Hematopoietic multipotent progenitor cell treated with erythropoietin and hydrocortisone succinate and interleukin-3 and kit ligand, for 4 days (in vitro differentiated cells): ENCODE results near the gene HSD17B12.

Experiments
- DNase-seq: peaks from one replicate; pipeline ENCODE4 v3.0.0-alpha.2; 2015

Gene HSD17B12

DNA sequence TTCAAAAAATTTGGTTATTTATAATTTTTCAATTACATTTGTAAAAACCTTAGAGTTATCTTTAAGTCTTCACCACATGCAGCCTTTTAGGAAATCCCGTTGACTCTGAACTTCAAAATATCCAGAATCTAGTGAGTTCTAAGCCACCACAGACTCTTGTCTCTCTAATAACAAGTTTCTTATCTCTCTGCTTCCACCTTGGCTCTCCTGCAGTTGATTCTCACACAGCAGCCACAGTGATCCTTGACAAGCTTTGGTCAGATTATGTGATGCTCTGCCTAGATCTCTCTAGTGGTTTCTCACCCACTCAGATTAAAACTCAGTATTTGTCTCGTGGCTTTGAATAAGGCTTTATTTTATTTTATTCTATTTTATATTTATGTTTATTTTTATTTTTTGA is 8.6 kb downstream of the HSD17B12 start:
- peak; percentile 90 for DNase-seq

DNA sequence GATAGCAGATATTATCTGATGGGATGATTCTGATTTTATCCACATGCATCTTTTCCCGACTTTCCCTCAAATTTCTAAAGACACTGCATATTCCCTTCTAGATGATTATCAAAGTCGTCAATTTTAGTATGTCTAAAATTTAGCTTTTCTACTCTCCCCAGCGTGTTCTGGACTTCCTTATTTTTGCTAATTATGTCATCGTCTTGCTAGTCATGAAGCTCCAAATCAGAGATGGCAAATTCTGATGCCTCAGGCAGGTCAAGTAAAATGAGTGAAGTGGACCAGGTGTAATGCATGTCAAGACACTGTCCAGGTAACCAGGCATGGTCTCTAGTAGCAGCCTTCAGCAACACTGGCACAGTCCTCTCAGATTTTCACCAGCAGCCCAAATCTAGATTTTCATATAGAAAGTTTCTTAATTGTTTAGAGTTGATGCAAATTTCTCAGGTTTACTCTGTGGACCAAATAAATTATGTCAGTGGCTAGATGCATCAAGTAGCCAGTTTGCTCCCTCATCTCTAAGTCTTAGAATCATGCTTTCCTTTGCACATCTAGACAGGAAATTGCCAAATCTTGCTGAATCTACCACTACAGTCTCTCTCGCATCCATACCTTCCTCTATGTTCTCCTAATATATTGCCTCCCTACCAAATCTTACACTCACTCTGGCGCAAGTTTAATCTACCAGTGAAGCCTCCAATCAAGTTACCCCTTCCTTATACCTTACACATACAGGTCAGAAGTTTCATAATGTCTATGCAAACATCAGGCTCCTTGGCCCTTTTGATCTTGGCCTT is 10.6 kb downstream of the HSD17B12 start:
- peak; percentile 62 for DNase-seq

DNA sequence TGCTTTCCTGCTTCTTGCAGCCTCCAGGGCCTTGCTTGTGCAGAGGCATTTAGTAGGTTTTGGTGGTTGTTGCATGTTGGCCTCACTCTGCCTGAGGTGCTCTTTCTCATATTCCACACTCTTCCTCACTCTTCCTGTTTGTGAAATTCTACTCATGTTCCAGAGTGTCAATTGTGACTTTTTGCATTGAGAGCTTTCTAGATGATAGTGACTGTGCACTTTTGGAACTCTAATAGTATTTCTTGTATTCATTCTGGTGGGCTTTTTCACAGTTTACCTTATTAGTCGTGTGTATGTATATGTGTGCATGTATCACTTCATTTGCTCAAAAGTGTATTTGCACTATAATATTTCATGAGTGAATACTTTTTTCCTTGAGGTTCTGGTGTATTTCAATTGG is 11.3 kb downstream of the HSD17B12 start:
- no peak for DNase-seq

DNA sequence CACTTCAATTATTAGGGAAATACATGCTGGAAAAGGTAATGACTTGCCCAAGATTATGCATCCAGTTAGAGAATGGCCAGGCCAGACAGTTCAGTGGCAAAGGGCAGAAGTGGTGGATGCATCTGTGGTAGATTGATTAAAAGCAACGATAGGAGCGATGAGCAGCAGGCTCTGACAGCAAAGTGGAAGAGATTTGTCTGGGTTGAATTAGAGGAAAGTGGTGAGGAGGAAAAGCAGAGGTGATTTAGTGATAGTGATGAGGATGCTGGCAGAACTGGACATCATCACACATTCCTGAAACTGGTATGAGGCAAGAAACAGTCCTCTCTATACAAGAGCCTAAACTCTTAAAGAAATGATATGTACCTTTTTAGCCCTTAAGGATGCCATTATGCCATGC is 12.5 kb downstream of the HSD17B12 start:
- DNase-seq = peak; percentile 32

DNA sequence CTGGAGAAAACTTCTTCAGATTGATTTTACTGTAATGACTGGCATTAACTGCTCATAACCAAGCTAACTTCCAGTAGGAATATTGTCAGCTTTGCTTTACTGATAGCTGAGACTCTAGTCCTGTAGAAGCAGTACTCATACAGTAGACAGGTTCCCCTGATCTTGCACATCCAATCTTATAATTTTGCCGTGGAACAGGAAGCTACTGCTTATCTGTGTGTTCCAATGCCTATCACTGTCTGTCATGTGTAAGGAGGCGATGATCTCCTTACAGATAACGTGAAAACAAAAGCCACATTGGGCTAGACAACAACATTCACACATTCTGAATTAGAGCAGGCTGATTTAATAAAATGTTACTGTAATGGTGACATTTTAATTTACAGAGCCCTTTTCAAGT is 13.2 kb downstream of the HSD17B12 start:
- DNase-seq = peak; percentile 84

DNA sequence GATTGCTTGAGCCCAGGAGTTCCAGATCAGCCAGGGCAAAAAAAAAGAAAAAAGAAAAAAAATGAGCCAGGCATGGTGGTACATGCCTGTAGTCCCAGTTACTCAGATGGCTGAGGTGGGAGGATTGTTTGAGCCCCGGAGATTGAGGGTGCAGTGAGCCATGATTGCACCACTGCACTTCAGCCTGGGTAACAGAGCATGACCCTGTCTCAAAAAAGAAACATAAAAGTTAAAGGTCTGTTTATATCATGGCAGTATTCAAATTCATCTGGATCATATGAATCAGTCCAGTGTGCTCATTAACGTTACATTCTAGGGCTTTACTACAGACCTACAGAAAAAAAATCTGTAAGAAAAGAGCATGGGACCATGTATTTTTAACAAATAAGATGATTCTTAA is 13.9 kb downstream of the HSD17B12 start:
- no peak for DNase-seq

DNA sequence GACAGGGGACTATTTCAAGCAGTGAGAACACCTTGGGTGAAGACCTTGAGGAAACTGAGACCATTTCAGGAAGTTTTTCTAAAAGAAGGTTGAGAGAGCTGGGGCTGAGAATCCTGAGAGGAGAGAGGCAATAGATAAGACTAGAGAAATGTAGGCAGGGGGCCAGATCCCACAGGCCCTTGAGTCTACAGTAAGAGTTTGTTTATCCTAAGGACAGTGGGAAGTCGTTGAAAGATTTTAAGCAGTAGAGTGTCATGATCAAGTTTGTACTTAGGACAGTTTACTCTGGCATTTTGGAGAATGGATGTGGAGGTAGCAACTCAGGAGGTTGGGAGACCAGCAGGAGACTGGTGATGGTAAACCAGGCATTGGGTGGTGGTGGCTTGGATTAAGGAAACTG is 17.1 kb downstream of the HSD17B12 start:
- no peak for DNase-seq

DNA sequence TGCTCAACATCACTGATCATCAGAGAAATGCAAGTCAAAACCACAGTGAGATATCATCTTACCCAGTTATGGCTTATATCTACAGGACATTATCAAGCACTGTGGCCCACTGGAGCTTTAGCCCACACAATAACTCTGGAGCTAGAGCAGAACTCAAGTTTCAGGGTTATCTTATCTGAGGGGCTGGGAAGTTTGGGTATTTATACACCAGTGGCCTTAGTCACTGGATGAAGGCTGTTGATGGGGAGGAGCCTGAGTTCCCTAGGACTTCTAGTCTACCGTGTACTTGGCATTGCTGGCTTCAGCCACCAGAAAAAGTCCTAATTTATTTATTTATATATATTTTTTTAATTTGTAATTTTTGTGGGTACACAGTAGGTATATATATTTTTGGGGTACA is 19.3 kb downstream of the HSD17B12 start:
- DNase-seq = peak; percentile 58

DNA sequence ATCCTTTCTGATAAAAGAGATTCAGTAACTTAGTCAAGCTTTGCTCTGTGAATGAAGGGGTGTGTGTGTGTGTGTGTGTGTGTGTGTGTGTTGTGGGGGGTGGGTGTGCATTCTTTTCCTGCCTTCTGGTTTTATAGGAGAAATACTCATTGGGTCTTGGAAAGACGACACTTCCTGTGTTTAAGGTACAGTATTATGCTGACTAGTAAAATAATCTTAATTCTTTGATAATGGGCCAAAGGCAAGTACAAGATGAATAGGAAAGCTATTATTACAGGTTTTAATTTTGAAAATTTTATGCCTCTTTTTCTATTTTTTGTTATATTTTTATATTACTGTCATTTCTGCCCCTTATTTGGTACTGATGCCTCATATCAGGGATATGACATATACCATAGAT is 26.1 kb downstream of the HSD17B12 start:
- DNase-seq = no peak

DNA sequence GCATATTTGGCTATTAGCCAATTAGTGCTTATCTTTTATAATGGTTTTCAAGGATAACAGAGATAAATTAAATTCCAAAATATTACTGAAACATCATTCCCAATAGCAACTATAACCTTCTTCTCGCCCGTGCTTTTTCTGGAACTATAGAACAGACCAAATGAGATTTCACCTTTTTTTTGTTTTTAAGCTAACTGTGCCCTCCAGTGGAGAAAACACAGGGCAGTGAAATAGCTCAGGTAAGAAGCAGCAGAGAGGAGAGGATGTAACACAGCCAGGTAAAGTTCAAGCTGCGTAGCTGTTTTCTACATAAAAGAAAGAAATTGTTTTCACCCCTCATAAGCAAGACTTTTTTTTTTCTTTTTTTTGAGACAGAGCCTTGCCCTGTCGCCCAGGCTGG is 28.2 kb downstream of the HSD17B12 start:
- DNase-seq = peak; percentile 45

DNA sequence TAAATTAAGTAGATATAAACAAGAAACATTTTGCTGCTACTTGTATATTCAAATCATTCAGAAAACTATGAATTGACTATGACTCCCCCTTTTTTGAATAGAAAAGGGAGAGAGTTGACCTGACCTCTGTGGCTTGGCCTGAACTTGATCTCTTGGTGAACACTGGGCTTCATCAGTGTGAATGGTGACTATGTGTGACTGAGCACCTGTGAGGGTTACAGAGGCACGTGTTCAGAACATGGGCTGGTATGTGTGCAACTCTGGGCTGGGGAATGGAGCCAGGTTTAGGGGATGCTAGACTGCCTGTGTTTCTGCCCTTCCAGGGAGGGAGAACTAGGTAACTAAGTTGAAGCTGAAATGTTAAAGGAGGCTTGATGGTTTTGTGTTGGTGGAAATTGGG is 29.2 kb downstream of the HSD17B12 start:
- no peak for DNase-seq

DNA sequence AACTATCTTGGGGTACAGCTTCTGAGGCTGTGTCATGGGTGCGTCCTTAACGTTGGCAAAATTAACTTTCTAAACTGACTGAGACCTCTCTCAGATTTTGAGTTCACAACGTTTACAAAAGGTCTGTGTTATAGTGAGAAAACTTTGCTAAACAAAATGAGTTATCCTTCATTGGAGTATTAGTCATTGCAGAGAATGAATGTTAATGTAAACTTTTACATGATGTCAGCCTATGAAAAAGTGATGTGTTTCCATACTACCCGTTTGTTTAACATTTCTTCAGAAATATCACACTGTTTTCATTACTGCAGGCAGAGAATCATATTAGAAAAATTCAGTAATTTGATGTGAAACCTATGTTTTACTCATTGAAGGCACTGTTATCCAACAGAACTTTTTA is 32.1 kb downstream of the HSD17B12 start:
- no peak for DNase-seq

DNA sequence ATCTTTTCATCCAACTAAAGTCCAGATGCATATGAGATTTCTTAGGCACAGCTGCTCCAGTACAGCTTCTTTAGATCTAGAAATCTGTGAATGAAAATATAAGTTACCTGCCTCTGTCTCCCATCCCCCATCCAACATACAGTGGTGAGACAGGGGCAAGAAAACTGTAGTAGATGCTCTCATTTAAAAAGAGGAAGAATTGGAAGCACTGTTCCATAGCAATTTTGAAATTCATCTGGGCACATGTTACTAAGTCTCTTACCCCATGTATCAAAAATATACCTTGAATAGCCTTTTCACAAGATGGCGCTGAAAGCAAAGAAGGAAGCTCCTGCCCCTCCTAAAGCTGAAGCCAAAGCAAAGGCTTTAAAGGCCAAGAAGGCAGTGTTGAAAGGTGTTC is 37.8 kb downstream of the HSD17B12 start:
- DNase-seq = no peak

DNA sequence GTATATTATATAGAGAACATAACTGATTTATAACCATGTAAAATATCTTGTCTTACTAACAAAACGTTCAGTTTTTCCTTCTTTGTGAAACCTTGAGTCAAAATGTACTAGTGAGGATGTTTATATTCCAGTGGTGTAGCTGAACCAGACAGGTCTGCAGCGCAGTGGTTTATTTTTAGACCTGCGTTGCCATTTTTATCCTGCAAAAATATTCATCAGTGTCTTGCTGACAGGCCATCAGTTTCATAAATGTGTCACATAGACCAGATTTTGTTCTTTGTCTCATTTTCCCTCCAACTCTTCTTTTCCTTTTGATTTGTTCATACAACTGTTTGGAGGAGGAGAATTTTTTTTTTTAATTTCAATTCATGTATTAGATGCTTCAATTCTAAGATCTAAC is 43.1 kb downstream of the HSD17B12 start:
- no peak for DNase-seq

DNA sequence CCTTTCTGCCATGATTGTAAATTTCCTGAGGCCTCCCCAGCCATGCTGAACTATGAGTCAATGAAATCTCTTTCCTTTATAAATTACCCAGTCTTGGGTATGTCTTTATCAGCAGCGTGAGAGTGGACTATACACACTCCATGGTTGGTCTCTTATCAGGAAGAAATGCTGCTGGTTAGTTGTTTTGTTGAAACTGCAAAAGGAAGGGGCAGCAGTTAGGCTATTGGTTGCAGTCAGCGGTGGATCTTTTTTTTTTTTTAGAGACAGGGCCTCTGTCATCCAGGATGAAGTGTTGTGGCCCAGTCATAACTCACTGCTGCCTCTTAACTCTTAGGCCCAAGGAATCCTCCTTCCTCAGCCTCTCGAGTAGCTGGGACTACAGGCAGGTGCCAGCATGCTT is 51.7 kb downstream of the HSD17B12 start:
- peak; percentile 62 for DNase-seq

DNA sequence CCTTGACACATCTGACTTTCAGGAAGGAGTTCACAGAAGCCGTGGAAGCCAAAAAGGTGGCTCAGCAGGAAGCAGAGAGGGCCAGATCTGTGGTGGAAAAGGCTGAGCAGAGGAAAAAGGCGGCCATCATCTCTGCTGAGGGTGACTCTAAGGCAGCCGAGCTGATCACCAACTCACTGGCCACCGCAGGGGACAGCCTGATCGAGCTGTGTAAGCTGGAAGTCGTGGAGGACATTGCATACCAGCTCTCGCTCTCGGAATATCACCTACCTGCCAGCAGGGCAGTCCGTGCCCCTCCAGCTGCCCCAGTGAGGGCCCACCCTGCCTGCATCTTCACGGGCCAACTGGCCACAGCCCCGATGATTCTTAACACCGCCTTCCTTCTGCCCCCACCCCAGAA is 53.7 kb downstream of the HSD17B12 start:
- DNase-seq = no peak

DNA sequence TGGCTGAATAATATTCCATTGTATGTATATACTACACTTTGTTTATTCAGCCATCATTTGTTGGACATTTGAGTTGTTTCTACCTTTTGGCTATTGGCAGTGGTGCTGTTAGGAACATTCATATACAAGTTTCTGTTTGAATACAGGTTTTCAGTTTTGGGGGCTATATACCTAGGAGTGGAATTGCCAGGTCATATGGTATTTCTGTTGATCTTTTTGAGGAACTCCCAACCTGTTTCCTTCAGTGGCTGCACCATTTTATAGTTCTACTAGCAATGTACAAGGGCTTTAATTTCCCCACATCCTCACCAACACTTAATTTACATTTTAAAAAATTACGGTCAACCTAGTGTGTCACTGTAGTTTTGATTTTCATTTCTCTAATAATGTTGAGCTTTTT is 54.6 kb downstream of the HSD17B12 start:
- DNase-seq = no peak

DNA sequence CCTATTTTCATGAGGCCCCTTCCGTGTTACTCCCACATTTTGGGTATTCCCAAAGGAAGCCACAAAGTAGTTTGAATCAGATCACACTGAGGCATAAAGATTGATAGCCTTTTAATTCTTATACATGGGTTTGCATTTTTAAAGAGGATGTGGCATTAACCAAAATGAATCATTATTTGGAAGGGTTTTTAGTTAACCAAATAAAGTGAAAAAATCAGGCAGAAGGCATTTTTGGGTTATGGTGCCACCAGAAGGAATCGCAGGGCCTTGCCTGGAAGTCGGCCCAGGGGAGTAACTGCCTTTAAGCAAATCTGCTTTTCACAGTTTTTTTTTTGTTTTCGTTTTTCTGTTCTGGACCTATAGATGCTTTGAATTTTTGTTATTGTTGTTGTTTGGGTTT is 55.4 kb downstream of the HSD17B12 start:
- peak; percentile 29 for DNase-seq

DNA sequence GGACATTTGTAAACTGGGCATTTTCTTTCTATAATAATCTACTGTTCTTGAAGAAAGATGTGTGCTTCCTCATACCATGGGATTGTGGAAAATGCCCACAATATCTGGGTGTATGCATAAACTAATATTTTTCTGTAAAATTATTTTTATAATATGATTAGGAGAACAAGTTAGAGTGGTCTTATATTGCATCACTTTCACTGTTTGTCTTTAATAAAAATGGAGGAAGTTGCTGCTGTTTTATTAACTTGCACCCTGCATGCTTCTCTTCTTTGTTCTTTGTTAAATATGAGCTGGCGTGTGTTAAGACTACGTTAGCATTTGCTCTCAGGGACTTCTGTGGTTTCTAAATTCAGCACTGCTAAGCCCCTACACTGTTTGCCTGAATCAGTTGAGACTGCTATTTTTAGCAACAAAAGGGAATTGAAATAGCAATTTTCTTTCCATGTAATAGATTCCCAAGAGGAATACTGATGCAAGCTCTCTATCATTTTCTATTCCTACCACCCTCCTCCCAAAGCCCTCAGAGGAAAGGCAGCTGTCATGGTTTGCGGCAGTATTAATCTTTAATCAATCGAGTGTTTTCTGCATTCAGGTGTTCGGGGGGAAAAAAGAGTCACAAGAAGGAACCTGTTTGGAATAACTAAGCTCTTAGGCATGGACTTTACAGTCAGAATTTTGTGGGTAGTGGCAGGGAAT is 56.1 kb downstream of the HSD17B12 start:
- peak; percentile 41 for DNase-seq

DNA sequence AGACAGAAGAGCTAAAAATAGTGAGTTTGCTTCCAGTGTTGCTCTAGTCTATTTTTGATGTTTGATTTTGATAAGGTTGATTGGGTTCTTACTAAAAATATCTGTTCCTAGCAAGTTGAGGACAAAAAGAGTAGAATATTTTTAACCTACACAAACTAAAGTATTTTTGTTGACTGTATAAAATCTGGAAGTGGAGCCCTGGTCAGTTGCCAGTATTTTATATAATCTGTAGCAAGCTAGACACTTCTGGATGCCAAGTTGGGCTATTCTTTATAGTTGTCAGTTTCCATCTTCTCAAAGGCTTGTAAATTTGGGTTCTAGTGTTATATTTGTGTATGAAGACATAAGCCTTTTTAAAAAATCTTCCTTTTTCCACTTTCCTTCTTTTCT is 56.7 kb downstream of the HSD17B12 start:
- DNase-seq = no peak

DNA sequence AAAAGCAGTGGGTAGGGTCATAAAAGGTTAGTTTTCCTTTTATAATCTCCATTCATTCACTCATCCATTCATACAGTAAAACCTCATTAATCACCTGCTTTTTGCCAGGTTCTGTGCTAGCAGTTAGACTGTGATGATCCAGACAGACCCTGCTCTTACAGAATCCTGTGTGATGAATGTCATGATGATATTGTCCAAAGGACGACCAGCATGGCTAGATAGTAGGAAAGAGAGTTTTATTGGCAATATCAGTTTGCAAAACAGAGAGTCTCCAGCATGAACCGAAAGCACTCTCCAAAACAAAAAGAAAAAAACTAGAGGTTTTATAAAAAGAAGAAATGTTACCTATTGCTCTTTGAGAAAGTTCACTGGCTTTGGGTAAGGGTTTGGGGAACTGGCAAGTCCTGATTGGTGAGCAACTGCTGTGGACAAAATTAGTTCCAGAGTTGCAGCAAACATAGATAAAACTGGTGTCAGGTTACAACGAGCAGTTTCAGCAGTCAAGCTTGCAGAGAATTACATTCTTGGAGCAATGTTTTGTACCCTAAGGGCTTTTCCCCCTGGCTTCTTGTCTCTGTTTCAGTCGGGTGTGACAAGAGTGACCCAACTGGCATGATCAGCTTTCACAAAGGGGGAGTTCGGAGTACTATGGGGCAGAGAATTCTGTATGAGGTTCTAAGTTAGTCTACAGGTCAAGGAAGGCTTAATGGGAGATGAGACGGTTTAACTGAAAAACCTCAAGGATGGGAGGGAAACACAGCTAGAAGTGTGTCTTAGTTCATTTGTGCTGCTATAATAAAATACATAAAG is 58.3 kb downstream of the HSD17B12 start:
- peak; percentile 44 for DNase-seq

DNA sequence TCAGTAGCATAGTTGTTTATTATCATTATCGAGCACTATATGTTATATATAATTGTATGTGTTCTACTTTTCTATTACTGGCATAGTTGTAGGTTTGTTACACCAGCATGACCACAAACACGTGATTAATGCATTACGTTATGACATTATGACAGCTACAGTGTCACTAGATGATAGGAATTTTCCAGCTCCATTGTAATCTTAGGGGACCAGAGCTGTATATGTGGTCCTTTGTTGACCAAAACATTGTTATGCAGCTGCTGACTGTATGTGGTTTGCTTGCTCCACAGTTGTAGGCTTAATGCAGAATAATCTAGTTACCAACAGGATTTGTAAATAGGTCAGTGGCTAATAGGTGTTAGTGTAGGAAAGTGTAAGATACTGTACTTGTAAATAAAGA is 66.1 kb downstream of the HSD17B12 start:
- DNase-seq = peak; percentile 74

DNA sequence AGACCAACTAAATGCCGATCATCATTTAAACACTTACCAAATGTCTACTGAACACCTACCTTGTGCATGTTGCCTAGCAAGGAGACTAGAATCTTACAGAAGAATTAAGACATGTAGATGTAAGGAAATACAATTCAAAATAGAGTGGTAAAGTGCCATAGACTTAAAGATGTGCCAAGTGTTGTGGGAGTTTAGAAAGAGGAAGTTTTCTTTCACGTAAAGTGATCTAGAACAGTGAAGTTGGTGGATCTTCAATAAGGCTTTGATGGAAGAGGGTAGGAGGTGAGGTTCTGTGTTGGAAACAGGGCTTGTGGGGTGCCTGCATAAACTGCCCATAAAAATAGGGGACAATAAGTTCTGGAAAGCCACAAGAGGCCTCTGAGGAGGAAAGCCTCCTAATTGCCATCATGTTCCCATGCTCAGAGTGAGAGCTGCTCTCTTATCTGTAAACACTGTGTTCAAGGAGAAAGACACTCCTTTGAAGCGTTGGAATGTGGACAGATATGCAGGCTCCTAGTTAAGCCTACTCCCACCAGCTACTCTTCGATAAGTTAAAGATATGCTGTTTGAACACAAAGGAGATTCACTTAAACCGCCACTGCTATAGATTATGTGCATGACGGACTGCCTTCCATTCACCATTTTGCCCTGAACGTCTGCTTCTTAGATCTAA is 66.7 kb downstream of the HSD17B12 start:
- peak; percentile 74 for DNase-seq
